Gastrocnemius medialis (tissue), 4 donors: ENCODE results near the gene CBL. TPM values are rescaled to one million over a fixed set of nuclear protein-coding genes. Genes with fewer than 3 reads are reported as not detected.
A peak's percentile ranks its signal among the peaks of the same experiment; 100 is the strongest.

ENCODE experiments used
- ATAC-seq, 2 donors: fragments of 150-250 bp; one replicate each; pipeline ENCODE4 v1.9.1; 2016
- DNase-seq, 2 donors: peaks; one replicate each; pipeline ENCODE4 v3.0.0-alpha.2; 2019
- H3K27ac ChIP-seq, 4 donors: fragments of 200-600 bp; sonication (generic); 1 replicate in 1 of 4; 2 replicates in 3 of 4; pipeline ENCODE4 v1.5.1; 2016 to 2018; ENCODE audit warnings: mild to moderate bottlenecking in 2 of 4, moderate library complexity in 1 of 4
- H3K27me3 ChIP-seq, 3 donors: fragments of 200-600 bp; sonication (generic) in 2 of 3; 1 replicate in 1 of 3; 2 replicates in 2 of 3; pipeline versions ENCODE4 v1.5.1 to v1.6.0; 2016 to 2019; ENCODE audit warnings: mild to moderate bottlenecking in 1 of 3, moderate library complexity in 1 of 3
- H3K36me3 ChIP-seq, 2 donors: fragments of 200-600 bp; sonication (generic) in 1 of 2; one replicate each; pipeline ENCODE4 v1.5.1; 2017 to 2018
- H3K4me1 ChIP-seq, 2 donors: fragments of 200-600 bp; sonication (generic) in 1 of 2; one replicate each; pipeline ENCODE4 v1.5.1; 2016 to 2017; ENCODE audit warnings: mild to moderate bottlenecking in 2 of 2
- H3K4me3 ChIP-seq, 4 donors: fragments of 200-600 bp; sonication (generic) in 3 of 4; 1 replicate in 1 of 4; 2 replicates in 3 of 4; pipeline ENCODE4 v1.5.1; 2016 to 2019; ENCODE audit warnings: mild to moderate bottlenecking in 2 of 4
- H3K9me3 ChIP-seq, 3 donors: fragments of 200-600 bp; sonication (generic) in 2 of 3; 1 replicate in 1 of 3; 2 replicates in 2 of 3; pipeline ENCODE4 v1.5.1; 2016 to 2019
- CTCF ChIP-seq, 5 experiments: fragments of 450-650 bp in 3 of 5; fragments of 200-600 bp in 2 of 5; sonication (generic) in 2 of 5; IDR thresholded peaks in 4 of 5; conservative IDR thresholded peaks in 1 of 5; 1 replicate in 4 of 5; 2 replicates in 1 of 5; pipeline ENCODE4 v1.5.1; 2016 to 2019; ENCODE audit warnings: antibody characterized with exemption in 5 of 5, mild to moderate bottlenecking in 3 of 5, moderate library complexity in 3 of 5
- POLR2A ChIP-seq, 2 donors: fragments of 450-650 bp; IDR thresholded peaks; one replicate each; pipeline ENCODE4 v1.6.1; 2017; ENCODE audit warnings: antibody characterized with exemption in 2 of 2, mild to moderate bottlenecking in 2 of 2, moderate library complexity in 2 of 2
- in situ Hi-C, 4 donors: fragments of 200-750 bp; cut with MboI; loops; one replicate each; pipeline versions ENCODE4 v1.15.0 to v1.8.0; 2017; ENCODE audit warnings: low sequenced_read_pairs in 4 of 4
- intact Hi-C: fragments of 100-400 bp; cut with DNase I; formaldehyde crosslinking; loops from one replicate; pipeline ENCODE4 v1.15.1; 2023; ENCODE audit warnings: low total_unique reads
- total RNA-seq, 4 donors: library from RNA; depleted of rRNA; stranded (reverse); fragments of >200 nt; gene quantifications; one replicate each; pipeline versions ENCODE4 v1.1.0 to v1.2.3, GENCODE V29; 2016

CBL gene
- total RNA-seq, 4 donors from 2014 or later = 3.0 to 6.7 (median 4.5) TPM

- Histone ChIP-seq H3K4me1 (no peaks in the 10 kb centered on the region), H3K36me3 (peaks cover 0 to 33% of the 10 kb centered on the region in 2 donors), H3K4me3 (no peak overlapping the region), H3K27ac (no peak overlapping the region), H3K27me3 (no peaks in the 10 kb centered on the region), H3K9me3 (no peaks in the 10 kb centered on the region)
- no peak for DNase-seq
- TF ChIP-seq POLR2A (IDR thresholded peaks at IDR 0.05) = no peak
- TF ChIP-seq CTCF (IDR thresholded peaks at IDR 0.05 in 4 of 5, conservative IDR thresholded peaks at IDR 0.05 in 1 of 5) = no peak
- intact Hi-C loops (no loop called here), in situ Hi-C loops (no loop called here)
- ATAC-seq = no peak
Observed at GRCh38 chr11:119277660-119278059, 71.5 kb downstream of the CBL start.

GRCh38 chr11:119282495-119282894 is 76.4 kb downstream of the CBL start:
- DNase-seq (no peak), ATAC-seq (no peak)
- Histone ChIP-seq H3K27me3 (no peaks in the 10 kb centered on the region), H3K4me3 (no peak overlapping the region), H3K4me1 (peaks cover 0 to 2% of the 10 kb centered on the region in 2 donors), H3K27ac (no peak overlapping the region), H3K36me3 (peaks cover 0 to 19% of the 10 kb centered on the region in 2 donors), H3K9me3 (no peaks in the 10 kb centered on the region)
- in situ Hi-C loops (no loop called here), intact Hi-C loops (no loop called here)
- TF ChIP-seq POLR2A (IDR thresholded peaks at IDR 0.05) = no peak
- no peak for TF ChIP-seq CTCF (IDR thresholded peaks at IDR 0.05 in 4 of 5, conservative IDR thresholded peaks at IDR 0.05 in 1 of 5)

GRCh38 chr11:119284344-119285157 is 78.4 kb downstream of the CBL start:
- ATAC-seq (peak; percentile 62 to 69), DNase-seq (no peak)
- no peaks in the 10 kb centered on the region for H3K9me3 ChIP-seq
- H3K4me3 ChIP-seq = no peak overlapping the region
- peaks cover 0 to 5% of the 10 kb centered on the region in 2 donors for H3K36me3 ChIP-seq
- in situ Hi-C loops (no loop called here), intact Hi-C loops (loop anchor here (1.0 kb wide), 1 partner anchor 79 kb away; no protein-coding TSS in a partner anchor)
- no peaks in the 10 kb centered on the region for H3K27me3 ChIP-seq
- TF ChIP-seq POLR2A (IDR thresholded peaks at IDR 0.05) = no peak
- peak in 3 of 5 experiments; percentile 3 to 42 (median 31) for TF ChIP-seq CTCF (IDR thresholded peaks at IDR 0.05 in 4 of 5, conservative IDR thresholded peaks at IDR 0.05 in 1 of 5)
- H3K27ac ChIP-seq = no peak overlapping the region
- peaks cover 0 to 2% of the 10 kb centered on the region in 2 donors for H3K4me1 ChIP-seq

- TF ChIP-seq POLR2A (IDR thresholded peaks at IDR 0.05) = no peak
- no peak for TF ChIP-seq CTCF (IDR thresholded peaks at IDR 0.05 in 4 of 5, conservative IDR thresholded peaks at IDR 0.05 in 1 of 5)
- intact Hi-C loops = no loop called here
- Histone ChIP-seq H3K4me3 (no peak overlapping the region), H3K4me1 (peaks cover 0 to 2% of the 10 kb centered on the region in 2 donors), H3K27ac (no peak overlapping the region), H3K36me3 (peaks cover 0 to 5% of the 10 kb centered on the region in 2 donors), H3K27me3 (no peaks in the 10 kb centered on the region), H3K9me3 (no peaks in the 10 kb centered on the region)
- DNase-seq (no peak), ATAC-seq (no peak)
- in situ Hi-C loops = no loop called here
Observed at GRCh38 chr11:119285431-119285830, 79.3 kb downstream of the CBL start.
